GM12878 (cell line): ENCODE data around the gene HBP1. TPM values are rescaled to one million over a fixed set of nuclear protein-coding genes. Genes with fewer than 3 reads are reported as not detected.

Experiments
- ATAC-seq: fragments of 200-7000 bp; cut with Tn5 transposase; 3 replicates; pipeline ENCODE4 v1.9.1; 2020; ENCODE audit warnings: mild to moderate bottlenecking, moderate library complexity
- BruUV-seq: library from RNA; stranded (reverse); fragments of 400-500 nt; replicated peaks from 2 replicates; lab custom pipeline; 2021; lab: Mats Ljungman, UMichigan
- CTCF ChIA-PET: fragments of 300-600 bp; sonication (Branson Sonifier 250); formaldehyde crosslinking; extraction: SDS; loops from one replicate; lab custom pipeline; 2021; ENCODE audit warnings: inconsistent platforms; lab: Yijun Ruan, JAX
- POLR2A ChIA-PET: fragments of 350-600 bp; formaldehyde crosslinking; extraction: SDS; loops from one replicate; lab custom pipeline; 2021; ENCODE audit warnings: inconsistent platforms; lab: Charles Lee
- RAD21 ChIA-PET: fragments of 300-600 bp; sonication (Branson Sonifier 250); formaldehyde crosslinking; loops from one replicate; lab custom pipeline; 2023; ENCODE audit warnings: antibody characterized with exemption; ENCODE audit not compliant: unreplicated experiment; lab: Charles Lee
- SMC1A ChIA-PET: fragments of 300-600 bp; sonication (Branson Sonifier 250); formaldehyde crosslinking; loops from one replicate; lab custom pipeline; 2023; ENCODE audit not compliant: unreplicated experiment, uncharacterized antibody; lab: Charles Lee
- DNase-seq: peaks from one replicate; pipeline ENCODE4 v3.0.0-alpha.2; 2011; ENCODE audit warnings: low read depth, low spot score
- FAIRE-seq: peaks from 3 replicates; lab custom pipeline; 2011; peaks lifted over from hg19 to GRCh38; lab: Jason Lieb, UNC
- H2AFZ ChIP-seq: 2 replicates; pipeline ENCODE4 v1.6.0; 2011; ENCODE audit warnings: low read depth, low read length, control low read depth; ENCODE audit not compliant: control insufficient read depth
- H3K27ac ChIP-seq: 2 replicates; pipeline ENCODE4 v1.5.1; 2011; ENCODE audit warnings: control low read depth; ENCODE audit not compliant: control insufficient read depth, insufficient read depth
- H3K27me3 ChIP-seq, 2 experiments: replicated peaks in 1 of 2; 2 replicates each; pipeline versions ENCODE4 v1.6.0 to v1.6.1; 2011; ENCODE audit warnings: low read length in 1 of 2; ENCODE audit not compliant: control insufficient read depth in 2 of 2, insufficient read depth in 2 of 2
- H3K36me3 ChIP-seq, 2 experiments: 2 replicates each; pipeline ENCODE4 v1.5.1; 2011; ENCODE audit warnings: low read length in 1 of 2; ENCODE audit not compliant: control insufficient read depth in 2 of 2, insufficient read depth in 2 of 2
- H3K4me1 ChIP-seq: 2 replicates; pipeline ENCODE4 v1.6.1; 2011; ENCODE audit warnings: mild to moderate bottlenecking, low read length, moderate library complexity, mixed read lengths; ENCODE audit not compliant: control insufficient read depth, insufficient read depth
- H3K4me2 ChIP-seq: 2 replicates; pipeline ENCODE4 v1.6.0; 2011; ENCODE audit warnings: control low read depth; ENCODE audit not compliant: control insufficient read depth, insufficient read depth
- H3K4me3 ChIP-seq: fragments of 200-600 bp; sonication (generic); 2 replicates; pipeline ENCODE4 v1.5.1; 2016
- H3K79me2 ChIP-seq: 2 replicates; pipeline ENCODE4 v1.6.0; 2011; ENCODE audit warnings: low read length; ENCODE audit not compliant: control insufficient read depth, insufficient read depth
- H3K9ac ChIP-seq: 2 replicates; pipeline ENCODE4 v1.8.0; 2011; ENCODE audit warnings: low read length, control low read depth, mixed read lengths; ENCODE audit not compliant: control insufficient read depth, insufficient read depth
- H3K9me3 ChIP-seq: replicated peaks from 3 replicates; pipeline ENCODE4 v1.5.1; 2011; ENCODE audit warnings: mild to moderate bottlenecking, low read length; ENCODE audit not compliant: control insufficient read depth, insufficient read depth
- H4K20me1 ChIP-seq: 2 replicates; pipeline ENCODE4 v1.6.0; 2011; ENCODE audit not compliant: control insufficient read depth, insufficient read depth
- BCL11A ChIP-seq: IDR thresholded peaks from 2 replicates; pipeline ENCODE4 v1.6.1; 2011; ENCODE audit warnings: low read depth, low read length
- BMI1 ChIP-seq: fragments of 450-650 bp; IDR thresholded peaks from 2 replicates; pipeline ENCODE4 v1.6.1; 2016; ENCODE audit warnings: mild to moderate bottlenecking, moderate library complexity, borderline replicate concordance
- KDM1A ChIP-seq: fragments of 200-600 bp; sonication (generic); IDR thresholded peaks from 2 replicates; pipeline ENCODE4 v1.6.1; 2016; ENCODE audit warnings: borderline replicate concordance
- NR2C2 ChIP-seq: IDR thresholded peaks from 2 replicates; pipeline ENCODE4 v1.6.1; 2011; ENCODE audit warnings: borderline replicate concordance, low read depth; ENCODE audit not compliant: control insufficient read depth, insufficient read length
- PAX8 ChIP-seq: fragments of 450-650 bp; IDR thresholded peaks from 2 replicates; pipeline ENCODE4 v1.6.1; 2017; ENCODE audit warnings: mild to moderate bottlenecking, moderate library complexity
- RAD21 ChIP-seq: IDR thresholded peaks from 2 replicates; pipeline ENCODE4 v1.6.1; 2011; ENCODE audit warnings: mild to moderate bottlenecking, low read depth, low read length, moderate library complexity; ENCODE audit not compliant: insufficient read depth
- SMAD5 ChIP-seq: IDR thresholded peaks from 2 replicates; pipeline ENCODE4 v1.6.1; 2016; ENCODE audit warnings: antibody characterized with exemption, low read depth
- SRF ChIP-seq, 2 experiments: IDR thresholded peaks; 2 replicates each; pipeline ENCODE4 v1.6.1; 2011; ENCODE audit warnings: low read depth in 2 of 2, low read length in 2 of 2, mild to moderate bottlenecking in 1 of 2, moderate library complexity in 1 of 2
- TARDBP ChIP-seq: IDR thresholded peaks from 2 replicates; pipeline ENCODE4 v1.6.1; 2016; ENCODE audit warnings: borderline replicate concordance
- ZZZ3 ChIP-seq: IDR thresholded peaks from 2 replicates; pipeline ENCODE4 v1.6.1; 2011; ENCODE audit warnings: low read depth; ENCODE audit not compliant: control insufficient read depth, insufficient read length
- WGBS: methylation state at CpG from one replicate; pipeline ENCODE4 v1.1.6; 2016; ENCODE audit warnings: low lambda C conversion rate; ENCODE audit not compliant: insufficient replicate concordance, insufficient coverage; ENCODE audit errors: missing lambda C conversion rate; 5-methylcytosine and 5-hydroxymethylcytosine counted together
- in situ Hi-C: fragments of 300-500 bp; cut with MboI; formaldehyde crosslinking; loops from 9 replicates; pipeline ENCODE4 v1.14.3; 2018; ENCODE audit warnings: mixed read lengths
- intact Hi-C: fragments of 100-400 bp; cut with micrococcal nuclease; formaldehyde crosslinking; loops from one replicate; pipeline ENCODE4 v1.14.2; 2022; ENCODE audit not compliant: unreplicated experiment
- polyA plus RNA-seq, 11 experiments: library from polyadenylated mRNA; depleted of rRNA in 4 of 11; unstranded in 6 of 11; stranded (reverse) in 5 of 11; fragments of >200 nt; fragmentation: Nextera tagmentation in 4 of 11; fragmentation: Illumina TruSeq in 1 of 11; extraction: Ambion mirVana in 4 of 11; extraction: Trizol in 1 of 11; gene quantifications; 1 replicate in 1 of 11; 2 replicates in 10 of 11; pipeline versions ENCODE4 v1.2.1 to v1.2.3, GENCODE V29; 2011 to 2016; ENCODE audit warnings: inconsistent platforms in 2 of 11, missing spikeins in 2 of 11, low read depth in 1 of 11
- total RNA-seq, 4 experiments: library from RNA; depleted of rRNA in 3 of 4; stranded (reverse); fragments of >200 nt in 3 of 4; fragmentation: Illumina TruSeq in 1 of 4; extraction: Trizol in 1 of 4; gene quantifications; 2 replicates each; pipeline versions ENCODE4 v1.2.1 to v1.2.3, GENCODE V29; 2013 to 2021
- TF ChIP-seq, protein P1 (sequence below): fragments of 450-650 bp; IDR thresholded peaks from 2 replicates; pipeline ENCODE4 v1.6.1; 2017; ENCODE audit warnings: mild to moderate bottlenecking, low read depth, inconsistent platforms; ENCODE audit not compliant: poor library complexity, severe bottlenecking
- TF ChIP-seq, protein P2 (sequence below): IDR thresholded peaks from 2 replicates; pipeline ENCODE4 v1.6.1; 2012; ENCODE audit warnings: low read length, inconsistent platforms
- TF ChIP-seq, protein P3 (sequence below): fragments of 450-650 bp; IDR thresholded peaks from 2 replicates; pipeline ENCODE4 v1.6.1; 2016; ENCODE audit warnings: mild to moderate bottlenecking, moderate library complexity, borderline replicate concordance
- TF ChIP-seq, protein P4 (sequence below): IDR thresholded peaks from 2 replicates; pipeline ENCODE4 v1.6.1; 2012; ENCODE audit warnings: low read depth, low read length, improper control_type of control experiment

HBP1 gene
- total and polyA plus RNA-seq, 10 of the 15 experiments (the other 5 are each of a cell fraction or from before 2014, with no cell fraction given), result 5.8 to 30.9 (median 9.4) TPM

DNA sequence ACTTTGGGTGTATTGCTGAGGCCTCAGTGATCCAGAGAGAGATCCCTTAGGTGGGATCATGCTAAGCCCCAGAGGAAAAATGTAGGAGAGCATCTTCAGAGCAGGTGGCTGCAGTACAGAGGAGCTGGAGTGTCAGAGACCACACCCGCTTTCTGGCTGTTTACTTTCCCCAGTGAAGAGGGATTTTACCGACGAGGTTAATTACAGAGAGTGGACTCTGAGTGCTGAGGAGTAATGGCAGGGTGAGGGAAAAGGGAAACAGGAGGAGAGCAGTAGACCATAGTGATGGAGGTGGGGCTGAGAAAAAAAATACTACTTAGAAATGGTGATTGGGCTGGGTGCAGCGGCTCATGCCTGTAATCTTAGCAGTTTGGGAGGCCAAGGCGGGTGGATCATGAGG, 43.3 kb upstream of the HBP1 start (continued):
- no peak for TF ChIP-seq NR2C2

DNA sequence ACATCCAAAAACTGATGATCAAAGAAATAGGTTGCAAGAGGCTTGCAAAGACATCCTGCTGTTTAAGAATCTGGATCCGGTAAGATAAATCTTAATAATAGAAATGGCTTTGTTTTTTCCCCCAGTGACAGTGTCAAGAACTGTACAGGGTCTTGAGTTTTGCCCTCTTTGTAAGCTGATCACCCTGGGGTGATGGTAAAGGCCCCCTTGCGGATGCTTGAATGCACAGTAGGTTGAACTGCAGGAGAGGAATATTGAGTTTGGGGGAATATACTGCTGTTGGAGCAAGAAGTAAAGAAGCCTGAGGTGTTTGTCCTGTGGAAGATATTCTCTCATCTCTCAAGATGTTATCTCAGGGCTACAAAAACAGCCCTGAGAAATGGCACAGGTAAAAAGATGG, 40.6 kb upstream of the HBP1 start:
- CTCF ChIA-PET, result no interaction called here
- TF ChIP-seq TARDBP (no peak), ZZZ3 (no peak), PAX8 (no peak), SRF (IDR thresholded peaks at IDR 0.05; ENCODE audit: low read depth in 2 of 2, low read length in 2 of 2) (no peak), BCL11A (no peak), RAD21 (no peak), SMAD5 (no peak), BMI1 (no peak), KDM1A (no peak)
- TF ChIP-seq, protein P1, sequence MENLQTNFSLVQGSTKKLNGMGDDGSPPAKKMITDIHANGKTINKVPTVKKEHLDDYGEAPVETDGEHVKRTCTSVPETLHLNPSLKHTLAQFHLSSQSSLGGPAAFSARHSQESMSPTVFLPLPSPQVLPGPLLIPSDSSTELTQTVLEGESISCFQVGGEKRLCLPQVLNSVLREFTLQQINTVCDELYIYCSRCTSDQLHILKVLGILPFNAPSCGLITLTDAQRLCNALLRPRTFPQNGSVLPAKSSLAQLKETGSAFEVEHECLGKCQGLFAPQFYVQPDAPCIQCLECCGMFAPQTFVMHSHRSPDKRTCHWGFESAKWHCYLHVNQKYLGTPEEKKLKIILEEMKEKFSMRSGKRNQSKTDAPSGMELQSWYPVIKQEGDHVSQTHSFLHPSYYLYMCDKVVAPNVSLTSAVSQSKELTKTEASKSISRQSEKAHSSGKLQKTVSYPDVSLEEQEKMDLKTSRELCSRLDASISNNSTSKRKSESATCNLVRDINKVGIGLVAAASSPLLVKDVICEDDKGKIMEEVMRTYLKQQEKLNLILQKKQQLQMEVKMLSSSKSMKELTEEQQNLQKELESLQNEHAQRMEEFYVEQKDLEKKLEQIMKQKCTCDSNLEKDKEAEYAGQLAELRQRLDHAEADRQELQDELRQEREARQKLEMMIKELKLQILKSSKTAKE, result no peak
- TF ChIP-seq, protein P2, sequence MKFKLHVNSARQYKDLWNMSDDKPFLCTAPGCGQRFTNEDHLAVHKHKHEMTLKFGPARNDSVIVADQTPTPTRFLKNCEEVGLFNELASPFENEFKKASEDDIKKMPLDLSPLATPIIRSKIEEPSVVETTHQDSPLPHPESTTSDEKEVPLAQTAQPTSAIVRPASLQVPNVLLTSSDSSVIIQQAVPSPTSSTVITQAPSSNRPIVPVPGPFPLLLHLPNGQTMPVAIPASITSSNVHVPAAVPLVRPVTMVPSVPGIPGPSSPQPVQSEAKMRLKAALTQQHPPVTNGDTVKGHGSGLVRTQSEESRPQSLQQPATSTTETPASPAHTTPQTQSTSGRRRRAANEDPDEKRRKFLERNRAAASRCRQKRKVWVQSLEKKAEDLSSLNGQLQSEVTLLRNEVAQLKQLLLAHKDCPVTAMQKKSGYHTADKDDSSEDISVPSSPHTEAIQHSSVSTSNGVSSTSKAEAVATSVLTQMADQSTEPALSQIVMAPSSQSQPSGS, result no peak
- TF ChIP-seq, protein P3, sequence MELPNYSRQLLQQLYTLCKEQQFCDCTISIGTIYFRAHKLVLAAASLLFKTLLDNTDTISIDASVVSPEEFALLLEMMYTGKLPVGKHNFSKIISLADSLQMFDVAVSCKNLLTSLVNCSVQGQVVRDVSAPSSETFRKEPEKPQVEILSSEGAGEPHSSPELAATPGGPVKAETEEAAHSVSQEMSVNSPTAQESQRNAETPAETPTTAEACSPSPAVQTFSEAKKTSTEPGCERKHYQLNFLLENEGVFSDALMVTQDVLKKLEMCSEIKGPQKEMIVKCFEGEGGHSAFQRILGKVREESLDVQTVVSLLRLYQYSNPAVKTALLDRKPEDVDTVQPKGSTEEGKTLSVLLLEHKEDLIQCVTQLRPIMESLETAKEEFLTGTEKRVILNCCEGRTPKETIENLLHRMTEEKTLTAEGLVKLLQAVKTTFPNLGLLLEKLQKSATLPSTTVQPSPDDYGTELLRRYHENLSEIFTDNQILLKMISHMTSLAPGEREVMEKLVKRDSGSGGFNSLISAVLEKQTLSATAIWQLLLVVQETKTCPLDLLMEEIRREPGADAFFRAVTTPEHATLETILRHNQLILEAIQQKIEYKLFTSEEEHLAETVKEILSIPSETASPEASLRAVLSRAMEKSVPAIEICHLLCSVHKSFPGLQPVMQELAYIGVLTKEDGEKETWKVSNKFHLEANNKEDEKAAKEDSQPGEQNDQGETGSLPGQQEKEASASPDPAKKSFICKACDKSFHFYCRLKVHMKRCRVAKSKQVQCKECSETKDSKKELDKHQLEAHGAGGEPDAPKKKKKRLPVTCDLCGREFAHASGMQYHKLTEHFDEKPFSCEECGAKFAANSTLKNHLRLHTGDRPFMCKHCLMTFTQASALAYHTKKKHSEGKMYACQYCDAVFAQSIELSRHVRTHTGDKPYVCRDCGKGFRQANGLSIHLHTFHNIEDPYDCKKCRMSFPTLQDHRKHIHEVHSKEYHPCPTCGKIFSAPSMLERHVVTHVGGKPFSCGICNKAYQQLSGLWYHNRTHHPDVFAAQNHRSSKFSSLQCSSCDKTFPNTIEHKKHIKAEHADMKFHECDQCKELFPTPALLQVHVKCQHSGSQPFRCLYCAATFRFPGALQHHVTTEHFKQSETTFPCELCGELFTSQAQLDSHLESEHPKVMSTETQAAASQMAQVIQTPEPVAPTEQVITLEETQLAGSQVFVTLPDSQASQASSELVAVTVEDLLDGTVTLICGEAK, result no peak
- TF ChIP-seq, protein P4, sequence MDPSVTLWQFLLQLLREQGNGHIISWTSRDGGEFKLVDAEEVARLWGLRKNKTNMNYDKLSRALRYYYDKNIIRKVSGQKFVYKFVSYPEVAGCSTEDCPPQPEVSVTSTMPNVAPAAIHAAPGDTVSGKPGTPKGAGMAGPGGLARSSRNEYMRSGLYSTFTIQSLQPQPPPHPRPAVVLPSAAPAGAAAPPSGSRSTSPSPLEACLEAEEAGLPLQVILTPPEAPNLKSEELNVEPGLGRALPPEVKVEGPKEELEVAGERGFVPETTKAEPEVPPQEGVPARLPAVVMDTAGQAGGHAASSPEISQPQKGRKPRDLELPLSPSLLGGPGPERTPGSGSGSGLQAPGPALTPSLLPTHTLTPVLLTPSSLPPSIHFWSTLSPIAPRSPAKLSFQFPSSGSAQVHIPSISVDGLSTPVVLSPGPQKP, result no peak
- H3K4me3 ChIP-seq, result no peak overlapping the region
- FAIRE-seq (no peak), DNase-seq (no peak), ATAC-seq (no peak)
- SMC1A ChIA-PET, result no interaction called here
- no peak overlapping the region for H3K9ac ChIP-seq
- no TSS peak for BruUV-seq
- no peak overlapping the region for H3K27ac ChIP-seq
- no peak overlapping the region for H3K4me2 ChIP-seq
- 91% methylated on average over 2 of the region's 2 CpGs for WGBS
- no peaks in the 10 kb centered on the region for H3K9me3 ChIP-seq
- H2AFZ ChIP-seq, result no peak overlapping the region
- intact Hi-C loops, result no loop called here
- in situ Hi-C loops, result no loop called here
- H3K27me3 ChIP-seq, result no peaks in the 10 kb centered on the region
- no peaks in the 10 kb centered on the region for H3K36me3 ChIP-seq
- RAD21 ChIA-PET, result no interaction called here
- peaks cover 10% of the 10 kb centered on the region for H3K4me1 ChIP-seq
- POLR2A ChIA-PET, result no interaction called here
- no peaks in the 10 kb centered on the region for H3K79me2 ChIP-seq
- H4K20me1 ChIP-seq, result no peaks in the 10 kb centered on the region
